ENCODE measurements around the gene CDH4.

CDH4 gene

GRCh38 chr20:61803915-61804751 lies 552.1 kb downstream of the CDH4 start:
- DNase-seq: no peak

GRCh38 chr20:61804752-61805295 lies 552.8 kb downstream of the CDH4 start:
- DNase-seq: no peak

- DNase-seq: no peak
Measured at GRCh38 chr20:61805365-61805764, 553.3 kb downstream of the CDH4 start.

- DNase-seq: no peak
Measured at GRCh38 chr20:61805781-61806180, 553.7 kb downstream of the CDH4 start.

GRCh38 chr20:61806314-61806713 lies 554.3 kb downstream of the CDH4 start:
- DNase-seq: no peak

- no peak for DNase-seq
Measured at GRCh38 chr20:61806995-61807394, 554.9 kb downstream of the CDH4 start.

GRCh38 chr20:61807471-61808160 lies 555.6 kb downstream of the CDH4 start:
- no peak for DNase-seq

- no peak for DNase-seq
Measured at GRCh38 chr20:61808447-61808846, 556.4 kb downstream of the CDH4 start.

- DNase-seq: no peak
Measured at GRCh38 chr20:61809006-61809770, 557.1 kb downstream of the CDH4 start.

GRCh38 chr20:61810066-61810737 lies 558.1 kb downstream of the CDH4 start:
- DNase-seq: no peak

GRCh38 chr20:61810738-61811135 lies 558.7 kb downstream of the CDH4 start:
- no peak for DNase-seq

GRCh38 chr20:61811166-61811565 lies 559.1 kb downstream of the CDH4 start:
- no peak for DNase-seq

GRCh38 chr20:61812121-61812844 lies 560.2 kb downstream of the CDH4 start:
- DNase-seq: no peak

GRCh38 chr20:61812845-61813485 lies 560.9 kb downstream of the CDH4 start:
- no peak for DNase-seq

GRCh38 chr20:61813791-61814190 lies 561.7 kb downstream of the CDH4 start:
- DNase-seq: no peak

GRCh38 chr20:61814244-61814643 lies 562.2 kb downstream of the CDH4 start:
- DNase-seq: no peak

- no peak for DNase-seq
Measured at GRCh38 chr20:61814726-61815125, 562.7 kb downstream of the CDH4 start.

- no peak for DNase-seq
Measured at GRCh38 chr20:61815176-61815575, 563.1 kb downstream of the CDH4 start.

- DNase-seq: no peak
Measured at GRCh38 chr20:61815678-61816077, 563.6 kb downstream of the CDH4 start.

- DNase-seq: no peak
Measured at GRCh38 chr20:61816606-61817460, 564.8 kb downstream of the CDH4 start.

- no peak for DNase-seq
Measured at GRCh38 chr20:61817575-61817974, 565.5 kb downstream of the CDH4 start.

Data from NCI-H2171 treated with DMSO at 0.1 percent for 48 hours (cell line).